ENCODE data around the gene HTRA2. TPM values are rescaled to one million over a fixed set of nuclear protein-coding genes. Genes with fewer than 3 reads are reported as not detected.
"Not testable (repeated sequence)": the region's sequence is repeated elsewhere in the genome, so short reads cannot be mapped to it uniquely, and the experiment has no call there.

The HTRA2 gene
- total and polyA plus RNA-seq, 12 donors, result 19.1 to 47.4 (median 36.7) TPM

DNA sequence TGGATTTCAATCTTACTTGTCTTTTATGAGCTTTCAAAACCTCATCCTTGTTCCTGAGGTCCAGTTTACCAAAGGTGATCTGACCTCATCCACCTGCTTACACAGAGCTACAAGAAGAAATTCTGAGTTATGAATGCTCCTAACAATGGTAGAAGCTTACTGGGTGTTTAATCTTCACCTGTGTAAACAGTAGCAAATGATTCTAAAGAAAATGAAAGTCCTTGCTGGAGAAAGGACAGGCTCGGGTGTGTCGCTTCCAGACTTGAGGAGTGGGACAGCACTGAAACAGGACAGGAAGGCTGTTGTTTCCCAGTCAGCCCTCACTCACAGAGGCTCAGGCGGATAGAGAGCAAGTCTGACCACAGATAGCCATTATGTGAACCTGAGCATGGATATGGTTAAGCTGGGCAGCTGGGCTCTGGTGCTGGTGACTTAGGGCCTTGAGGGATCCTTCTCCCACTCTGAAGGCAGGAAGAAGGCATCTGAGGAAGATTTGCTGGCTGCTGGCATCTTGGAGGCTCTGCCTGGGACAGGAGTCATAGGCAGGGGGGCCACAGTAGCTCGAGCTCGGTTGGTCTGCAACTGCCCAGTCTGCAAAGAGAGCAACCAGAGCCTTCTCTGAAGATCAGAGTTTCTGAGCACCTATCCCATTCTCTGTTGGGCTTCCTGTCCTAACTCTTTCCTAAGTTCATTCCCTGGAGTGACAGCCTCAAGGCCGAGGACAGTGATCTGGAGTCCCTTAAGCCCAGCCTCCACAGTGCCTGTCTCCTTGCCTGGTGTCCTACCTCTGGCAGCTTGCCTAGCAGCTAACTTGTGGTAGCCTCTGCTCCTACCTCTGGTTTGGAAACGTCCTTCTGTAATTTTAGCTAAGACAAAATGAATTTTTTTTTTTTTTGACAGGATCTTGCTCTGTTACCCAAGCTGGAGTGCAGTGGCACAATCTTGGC lies 28.8 kb downstream of the HTRA2 start:
- DNase-seq, result peak in 3 of 7 donors; percentile 33 to 66 (median 62)
- H3K36me3 ChIP-seq (replicated peaks in 1 of 2), result no peaks in the 10 kb centered on the region
- no peak for TF ChIP-seq POLR2A (IDR thresholded peaks at IDR 0.05)
- TF ChIP-seq, protein P1, sequence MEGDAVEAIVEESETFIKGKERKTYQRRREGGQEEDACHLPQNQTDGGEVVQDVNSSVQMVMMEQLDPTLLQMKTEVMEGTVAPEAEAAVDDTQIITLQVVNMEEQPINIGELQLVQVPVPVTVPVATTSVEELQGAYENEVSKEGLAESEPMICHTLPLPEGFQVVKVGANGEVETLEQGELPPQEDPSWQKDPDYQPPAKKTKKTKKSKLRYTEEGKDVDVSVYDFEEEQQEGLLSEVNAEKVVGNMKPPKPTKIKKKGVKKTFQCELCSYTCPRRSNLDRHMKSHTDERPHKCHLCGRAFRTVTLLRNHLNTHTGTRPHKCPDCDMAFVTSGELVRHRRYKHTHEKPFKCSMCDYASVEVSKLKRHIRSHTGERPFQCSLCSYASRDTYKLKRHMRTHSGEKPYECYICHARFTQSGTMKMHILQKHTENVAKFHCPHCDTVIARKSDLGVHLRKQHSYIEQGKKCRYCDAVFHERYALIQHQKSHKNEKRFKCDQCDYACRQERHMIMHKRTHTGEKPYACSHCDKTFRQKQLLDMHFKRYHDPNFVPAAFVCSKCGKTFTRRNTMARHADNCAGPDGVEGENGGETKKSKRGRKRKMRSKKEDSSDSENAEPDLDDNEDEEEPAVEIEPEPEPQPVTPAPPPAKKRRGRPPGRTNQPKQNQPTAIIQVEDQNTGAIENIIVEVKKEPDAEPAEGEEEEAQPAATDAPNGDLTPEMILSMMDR (IDR thresholded peaks at IDR 0.05), result no peak
- no peaks in the 10 kb centered on the region for H3K27me3 ChIP-seq
- intact Hi-C loops (cut with DNase I), result no loop called here
- 60 to 68% (median 66%) methylated on average over 4 to 7 of the region's 7 CpGs for WGBS, 4 donors
- H3K27ac ChIP-seq, result no peak overlapping the region
- H3K9me3 ChIP-seq (replicated peaks in 1 of 3), result no peaks in the 10 kb centered on the region
- peaks cover 0 to 8% of the 10 kb centered on the region in 2 donors for H3K4me1 ChIP-seq (replicated peaks in 1 of 2)
- H3K4me3 ChIP-seq, result no peak overlapping the region

DNA sequence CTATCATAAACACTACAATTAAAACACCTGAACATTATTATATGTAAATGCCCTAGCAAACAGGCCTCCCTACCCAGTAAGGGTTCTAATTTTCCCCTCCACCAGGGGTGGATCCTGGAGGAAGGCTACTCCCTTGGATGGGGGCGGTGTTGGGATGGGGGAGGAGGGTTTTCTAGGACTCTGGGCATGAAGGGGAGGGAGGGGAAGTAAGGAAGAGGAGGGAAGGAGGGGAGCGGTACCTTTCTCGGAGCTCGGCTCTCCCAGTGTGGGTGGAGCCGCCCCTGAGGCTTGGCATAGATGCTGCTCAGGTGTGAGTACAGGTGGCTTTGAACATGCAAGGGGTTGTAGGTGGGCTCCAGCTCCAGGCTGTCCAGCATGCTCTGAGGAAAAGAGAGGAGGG lies 30.2 kb downstream of the HTRA2 start:
- Histone ChIP-seq H3K27ac (no peak overlapping the region), H3K36me3 (replicated peaks in 1 of 2) (no peaks in the 10 kb centered on the region), H3K27me3 (no peaks in the 10 kb centered on the region), H3K4me3 (no peak overlapping the region), H3K9me3 (replicated peaks in 1 of 3) (no peaks in the 10 kb centered on the region), H3K4me1 (replicated peaks in 1 of 2) (peaks cover 0 to 6% of the 10 kb centered on the region in 2 donors)
- WGBS, 4 donors, result 47 to 64% (median 57%) methylated on average over 5 of the region's 5 CpGs
- TF ChIP-seq POLR2A (IDR thresholded peaks at IDR 0.05), result no peak
- TF ChIP-seq, protein P1 (IDR thresholded peaks at IDR 0.05), result no peak
- intact Hi-C loops (cut with DNase I), result no loop called here
- no peak for DNase-seq

DNA sequence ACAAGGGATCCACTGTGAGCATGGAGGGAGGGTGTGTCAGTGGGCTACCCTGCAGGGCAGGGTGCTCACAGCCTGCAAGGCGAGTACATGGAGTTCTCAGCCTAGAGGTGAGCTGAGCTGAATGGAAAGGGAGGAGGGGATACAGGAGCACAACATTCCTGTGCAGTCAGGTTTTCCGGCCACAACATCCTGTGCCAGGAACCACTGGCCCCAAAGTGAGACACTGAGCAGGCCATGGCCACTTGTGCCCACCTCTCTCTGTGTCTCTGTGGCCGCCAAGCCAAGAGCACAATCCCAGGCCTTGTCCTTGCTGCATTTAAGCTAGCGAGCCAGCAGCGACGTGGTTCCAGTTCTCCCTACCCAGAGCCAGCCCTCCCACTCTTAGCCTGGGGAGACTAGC lies 30.9 kb downstream of the HTRA2 start:
- TF ChIP-seq, protein P1 (IDR thresholded peaks at IDR 0.05), result no peak
- no peak for TF ChIP-seq POLR2A (IDR thresholded peaks at IDR 0.05)
- DNase-seq, result no peak
- H3K36me3 ChIP-seq (replicated peaks in 1 of 2), result no peaks in the 10 kb centered on the region
- H3K9me3 ChIP-seq (replicated peaks in 1 of 3), result no peaks in the 10 kb centered on the region
- no peak overlapping the region for H3K27ac ChIP-seq
- H3K27me3 ChIP-seq, result no peaks in the 10 kb centered on the region
- no peaks in the 10 kb centered on the region for H3K4me1 ChIP-seq (replicated peaks in 1 of 2)
- 44 to 73% (median 60%) methylated on average over 5 to 6 of the region's 6 CpGs for WGBS, 4 donors
- H3K4me3 ChIP-seq, result no peak overlapping the region
- intact Hi-C loops (cut with DNase I), result no loop called here

DNA sequence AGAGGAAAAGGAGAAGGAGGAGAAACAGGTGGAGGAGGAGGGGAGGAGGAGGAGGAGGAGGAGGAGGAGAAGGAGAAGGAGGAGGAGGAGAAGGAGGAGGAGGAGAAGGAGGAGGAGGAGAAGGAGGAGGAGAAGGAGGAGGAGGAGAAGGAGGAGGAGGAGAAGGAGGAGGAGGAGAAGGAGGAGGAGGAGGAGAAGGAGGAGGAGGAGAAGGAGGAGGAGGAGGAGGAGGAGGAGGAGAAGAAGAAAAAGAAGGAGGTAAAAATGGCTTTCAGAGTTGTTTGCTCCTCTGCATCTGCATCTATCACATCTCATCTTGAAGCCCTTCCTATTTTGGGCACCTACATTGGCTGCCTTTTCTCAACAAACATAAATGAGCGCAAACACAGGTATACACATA lies 31.3 kb downstream of the HTRA2 start:
- intact Hi-C loops (cut with DNase I); H3K4me1 ChIP-seq (replicated peaks in 1 of 2); H3K9me3 ChIP-seq (replicated peaks in 1 of 3); H3K27me3 ChIP-seq; H3K36me3 ChIP-seq (replicated peaks in 1 of 2); H3K27ac ChIP-seq; DNase-seq; H3K4me3 ChIP-seq: not testable (repeated sequence)
- 88 to 100% (median 92%) methylated on average over 1 of the region's 1 CpG for WGBS, 4 donors
